OCI-LY7 (cell line): ENCODE measurements around the gene GPR37. TPM values are rescaled to one million over a fixed set of nuclear protein-coding genes. Genes with fewer than 3 reads are reported as not detected.

ENCODE experiments used
- BruUV-seq: library from RNA; stranded (reverse); fragments of 400-500 nt; replicated peaks from 2 replicates; lab custom pipeline; 2021; lab: Mats Ljungman, UMichigan
- CTCF ChIA-PET: fragments of 300-600 bp; sonication (Branson Sonifier 250); formaldehyde crosslinking; loops from one replicate; lab custom pipeline; 2022; ENCODE audit warnings: antibody characterized with exemption; ENCODE audit not compliant: unreplicated experiment; lab: Charles Lee
- POLR2A ChIA-PET: fragments of 300-600 bp; sonication (Branson Sonifier 250); formaldehyde crosslinking; loops from one replicate; lab custom pipeline; 2022; ENCODE audit warnings: antibody characterized with exemption; lab: Charles Lee
- DNase-seq: peaks from one replicate; pipeline ENCODE4 v3.0.0-alpha.2; 2015; ENCODE audit warnings: low spot score
- H2AFZ ChIP-seq: fragments of 200-600 bp; sonication (generic), shearing (Covaris generic); 2 replicates; pipeline ENCODE4 v1.6.1; 2014; ENCODE audit warnings: mild to moderate bottlenecking, antibody characterized with exemption, low read length, moderate library complexity
- H3K27ac ChIP-seq: fragments of 200-600 bp; sonication (generic); 2 replicates; pipeline ENCODE4 v1.5.1; 2014; ENCODE audit warnings: mixed run types, low read depth, mild to moderate bottlenecking, moderate library complexity, low read length, inconsistent platforms; ENCODE audit not compliant: poor library complexity, severe bottlenecking
- H3K36me3 ChIP-seq: fragments of 200-600 bp; sonication (generic); 2 replicates; pipeline ENCODE4 v1.6.1; 2014; ENCODE audit warnings: mild to moderate bottlenecking, antibody characterized with exemption, low read length, moderate library complexity, mixed read lengths; ENCODE audit not compliant: insufficient read depth
- H3K4me1 ChIP-seq: fragments of 200-600 bp; sonication (generic); 2 replicates; pipeline ENCODE4 v1.5.1; 2014; ENCODE audit warnings: mild to moderate bottlenecking, low read length; ENCODE audit not compliant: insufficient read depth, poor library complexity, severe bottlenecking
- H3K4me2 ChIP-seq: fragments of 200-600 bp; sonication (generic); 2 replicates; pipeline ENCODE4 v1.6.1; 2014; ENCODE audit warnings: mild to moderate bottlenecking, low read length
- H3K4me3 ChIP-seq: fragments of 200-600 bp; sonication (generic); 2 replicates; pipeline ENCODE4 v1.5.1; 2014; ENCODE audit warnings: mild to moderate bottlenecking, low read depth, low read length; ENCODE audit not compliant: poor library complexity, severe bottlenecking
- H3K79me2 ChIP-seq: fragments of 200-600 bp; sonication (generic); 2 replicates; pipeline ENCODE4 v1.6.1; 2016; ENCODE audit warnings: low read depth, mild to moderate bottlenecking, low read length, moderate library complexity, mixed read lengths; ENCODE audit not compliant: insufficient read depth
- H3K9me2 ChIP-seq: fragments of 200-600 bp; sonication (generic); 2 replicates; pipeline ENCODE4 v1.6.1; 2016; ENCODE audit warnings: mild to moderate bottlenecking, low read length, mixed read lengths; ENCODE audit not compliant: insufficient read depth
- H3K9me3 ChIP-seq: fragments of 200-600 bp; sonication (generic); 2 replicates; pipeline ENCODE4 v1.6.1; 2014; ENCODE audit warnings: mild to moderate bottlenecking, mixed run types, low read length, mixed read lengths
- H4K20me1 ChIP-seq: fragments of 200-600 bp; sonication (generic); 2 replicates; pipeline ENCODE4 v1.6.1; 2014; ENCODE audit warnings: mild to moderate bottlenecking, antibody characterized with exemption, low read length, moderate library complexity, mixed read lengths; ENCODE audit not compliant: insufficient read depth
- CTCF ChIP-seq: fragments of 200-600 bp; sonication (generic); conservative IDR thresholded peaks from 2 replicates; pipeline ENCODE4 v1.5.1; 2014; ENCODE audit warnings: mild to moderate bottlenecking, antibody characterized with exemption, low read length, moderate library complexity, mixed read lengths
- EZH2phosphoT487 ChIP-seq: fragments of 200-600 bp; sonication (generic); IDR thresholded peaks from 2 replicates; pipeline ENCODE4 v1.6.1; 2018; ENCODE audit warnings: low read depth, borderline replicate concordance, mild to moderate bottlenecking, mixed run types, antibody characterized with exemption, low read length, moderate library complexity, mixed read lengths
- intact Hi-C: fragments of 100-400 bp; cut with micrococcal nuclease; formaldehyde crosslinking; loops from one replicate; pipeline ENCODE4 v1.10.0; 2022; ENCODE audit not compliant: unreplicated experiment
- total RNA-seq, 2 experiments: library from RNA; depleted of rRNA in 1 of 2; stranded (reverse); fragments of >200 nt in 1 of 2; shearing (Covaris generic) in 1 of 2; gene quantifications; 2 replicates each; pipeline ENCODE4 v1.2.3, GENCODE V29; 2014 to 2022

The GPR37 gene
- total RNA-seq, 2 experiments from 2014 or later = not detected

DNA sequence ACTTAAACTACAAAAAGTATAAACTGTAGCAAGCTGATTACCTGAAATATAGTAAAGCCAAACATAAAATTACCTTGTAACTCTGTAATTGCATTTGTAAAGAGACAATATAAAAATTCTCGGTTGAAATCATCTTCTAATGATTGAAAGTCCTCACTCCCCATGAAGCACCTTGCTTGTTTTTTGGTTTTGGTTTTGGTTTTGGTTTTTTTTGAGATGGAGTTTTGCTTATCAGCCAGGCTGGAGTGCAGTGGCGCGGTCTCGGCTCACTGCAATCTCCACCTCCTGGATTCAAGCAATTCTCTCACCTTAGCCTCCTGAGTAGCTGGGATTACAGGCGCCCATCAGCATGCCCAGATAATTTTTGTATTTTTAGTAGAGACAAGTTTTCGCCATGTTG lies 33.9 kb upstream of the GPR37 start:
- intact Hi-C loops = no loop called here
- Histone ChIP-seq H3K9me2 (no peaks in the 10 kb centered on the region), H3K4me2 (no peak overlapping the region), H2AFZ (no peak overlapping the region), H3K27ac (no peak overlapping the region), H3K79me2 (no peaks in the 10 kb centered on the region), H3K36me3 (no peaks in the 10 kb centered on the region), H3K4me3 (no peak overlapping the region), H4K20me1 (no peaks in the 10 kb centered on the region), H3K4me1 (no peaks in the 10 kb centered on the region), H3K9me3 (no peaks in the 10 kb centered on the region)
- no TSS peak for BruUV-seq
- ChIA-PET POLR2A (no interaction called here), CTCF (no interaction called here)
- TF ChIP-seq EZH2phosphoT487 = no peak
- no peak for TF ChIP-seq CTCF
- DNase-seq = no peak

GRCh38 chr7:124796771-124797170 lies 31.2 kb upstream of the GPR37 start:
- no TSS peak for BruUV-seq
- no peak overlapping the region for H3K4me3 ChIP-seq

More at GRCh38 chr7:124796771-124797170, 31.2 kb upstream of the GPR37 start:
- no peak for TF ChIP-seq CTCF
- no peak for TF ChIP-seq EZH2phosphoT487
- H3K36me3 ChIP-seq = no peaks in the 10 kb centered on the region
- H3K4me1 ChIP-seq = no peaks in the 10 kb centered on the region
- intact Hi-C loops = no loop called here
- CTCF ChIA-PET = no interaction called here
- H3K9me2 ChIP-seq = no peaks in the 10 kb centered on the region
- no peak overlapping the region for H3K4me2 ChIP-seq
- no peaks in the 10 kb centered on the region for H3K79me2 ChIP-seq
- no peak for DNase-seq
- no peak overlapping the region for H2AFZ ChIP-seq
- no peak overlapping the region for H3K27ac ChIP-seq
- no peaks in the 10 kb centered on the region for H4K20me1 ChIP-seq
- H3K9me3 ChIP-seq = no peaks in the 10 kb centered on the region
- POLR2A ChIA-PET = no interaction called here
